Ovary (tissue), 3 donors: ENCODE data around the gene STAP2.

Experiments
- EP300 ChIP-seq: sonication (generic); formaldehyde crosslinking; IDR thresholded peaks from one replicate; pipeline ENCODE4 v1.6.1; 2017; ENCODE audit warnings: antibody characterized with exemption
- POLR2A ChIP-seq: fragments of 450-650 bp; IDR thresholded peaks from one replicate; pipeline ENCODE4 v1.6.1; 2017; ENCODE audit warnings: antibody characterized with exemption, mild to moderate bottlenecking, moderate library complexity
- TF ChIP-seq, protein P1 (sequence below), 3 donors: fragments of 450-650 bp in 2 of 3; fragments of 200-600 bp in 1 of 3; IDR thresholded peaks; one replicate each; pipeline versions ENCODE4 v1.5.1 to v1.8.0; 2016 to 2022; ENCODE audit warnings: antibody characterized with exemption in 3 of 3, mild to moderate bottlenecking in 1 of 3
- donor health status: DM: no; HTN: no; CAD: no.

DNA sequence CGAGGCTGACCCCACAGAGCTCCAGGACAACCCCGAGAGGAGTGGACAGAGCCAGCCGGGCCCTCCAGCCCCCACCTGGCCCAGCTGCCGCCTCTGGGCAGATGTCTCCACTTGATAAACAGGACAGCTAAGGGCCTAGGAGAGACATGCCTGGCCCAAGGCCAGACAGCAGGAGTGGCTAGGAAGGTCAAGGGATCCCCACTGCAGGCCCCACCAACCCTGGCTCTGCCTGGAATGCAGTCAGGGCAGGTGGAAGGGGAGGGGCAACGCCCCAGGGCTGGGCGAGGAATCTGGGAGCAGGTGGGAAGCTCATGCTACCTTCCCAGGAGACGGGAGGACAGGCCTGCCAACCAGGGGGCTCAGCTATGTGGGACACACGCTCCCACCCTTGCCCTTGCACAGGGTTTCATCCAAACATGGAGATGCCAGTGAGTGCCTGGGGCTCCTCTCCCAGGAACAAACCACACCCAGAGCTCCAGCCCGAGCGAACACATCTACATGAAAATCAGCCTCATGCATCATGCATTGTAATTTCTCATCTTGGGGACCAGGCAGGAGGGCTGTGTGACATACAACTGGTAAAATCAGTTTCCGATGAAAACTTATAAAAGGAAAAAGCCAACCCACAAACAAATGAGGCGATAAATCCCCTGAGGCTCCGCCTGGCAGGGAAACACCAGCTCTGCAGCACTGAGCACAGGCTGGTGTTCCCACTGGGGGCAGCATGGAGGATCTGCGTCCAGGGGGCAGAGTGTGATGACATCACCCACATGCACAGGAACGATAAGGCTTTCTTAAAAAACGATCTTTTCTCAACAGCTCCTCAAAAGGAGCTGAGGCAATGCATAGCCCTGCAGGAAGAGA lies 36.8 kb upstream of the STAP2 start:
- TF ChIP-seq EP300, result no peak
- TF ChIP-seq, protein P1, sequence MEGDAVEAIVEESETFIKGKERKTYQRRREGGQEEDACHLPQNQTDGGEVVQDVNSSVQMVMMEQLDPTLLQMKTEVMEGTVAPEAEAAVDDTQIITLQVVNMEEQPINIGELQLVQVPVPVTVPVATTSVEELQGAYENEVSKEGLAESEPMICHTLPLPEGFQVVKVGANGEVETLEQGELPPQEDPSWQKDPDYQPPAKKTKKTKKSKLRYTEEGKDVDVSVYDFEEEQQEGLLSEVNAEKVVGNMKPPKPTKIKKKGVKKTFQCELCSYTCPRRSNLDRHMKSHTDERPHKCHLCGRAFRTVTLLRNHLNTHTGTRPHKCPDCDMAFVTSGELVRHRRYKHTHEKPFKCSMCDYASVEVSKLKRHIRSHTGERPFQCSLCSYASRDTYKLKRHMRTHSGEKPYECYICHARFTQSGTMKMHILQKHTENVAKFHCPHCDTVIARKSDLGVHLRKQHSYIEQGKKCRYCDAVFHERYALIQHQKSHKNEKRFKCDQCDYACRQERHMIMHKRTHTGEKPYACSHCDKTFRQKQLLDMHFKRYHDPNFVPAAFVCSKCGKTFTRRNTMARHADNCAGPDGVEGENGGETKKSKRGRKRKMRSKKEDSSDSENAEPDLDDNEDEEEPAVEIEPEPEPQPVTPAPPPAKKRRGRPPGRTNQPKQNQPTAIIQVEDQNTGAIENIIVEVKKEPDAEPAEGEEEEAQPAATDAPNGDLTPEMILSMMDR (IDR thresholded peaks at IDR 0.05), result peak in 1 of 3 donors; percentile 33
- no peak for TF ChIP-seq POLR2A
